Measurements from ENCODE around the gene CNGB1.

DNA sequence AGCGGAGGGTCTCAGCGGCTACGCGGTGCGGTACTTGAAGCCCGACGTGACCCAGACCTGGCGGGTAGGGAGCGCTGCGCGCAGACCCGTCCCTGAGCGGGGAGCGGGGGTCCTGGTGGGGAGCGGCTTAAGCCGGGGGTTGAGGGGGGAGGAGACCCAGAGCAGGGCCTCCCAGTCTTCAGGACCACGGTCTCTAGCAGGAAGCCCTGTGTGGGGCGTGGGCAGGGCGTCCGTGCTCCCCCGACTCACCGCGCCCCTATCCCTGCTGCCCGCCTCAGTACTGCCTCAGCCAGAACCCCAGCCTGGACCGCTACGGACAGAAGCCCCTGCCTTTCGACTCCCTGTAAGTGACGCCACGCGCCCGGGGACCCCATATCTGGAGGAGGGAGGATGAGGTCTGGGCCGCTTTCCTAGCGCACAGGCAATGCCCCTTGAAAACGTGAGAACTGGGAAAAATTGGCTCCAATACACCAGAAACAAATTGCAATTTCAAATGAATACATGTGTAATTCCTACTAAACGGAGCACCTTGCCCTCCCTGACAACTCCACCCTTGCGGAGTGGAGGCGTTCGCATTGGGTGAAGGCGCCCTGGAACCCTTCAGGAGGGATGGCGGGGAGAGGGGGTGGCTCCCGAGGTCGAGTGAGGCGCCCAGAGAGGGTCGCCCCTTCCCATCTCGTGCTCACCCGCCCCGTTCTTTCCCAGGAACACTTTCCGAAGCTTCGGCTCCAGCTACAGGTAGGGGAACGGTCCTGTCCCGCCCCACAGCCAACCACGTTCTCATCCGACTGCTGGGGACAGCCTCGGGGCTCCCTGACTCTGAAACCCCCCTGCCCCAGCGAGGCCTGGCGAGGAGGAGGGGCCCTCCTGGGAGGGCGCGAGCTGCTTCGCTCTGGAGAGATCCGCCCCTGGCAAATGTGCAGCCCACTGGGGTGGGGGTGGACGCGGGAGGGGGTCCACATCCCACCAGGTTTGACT, 14.6 kb upstream of the CNGB1 start:
- TF ChIP-seq, protein P1, sequence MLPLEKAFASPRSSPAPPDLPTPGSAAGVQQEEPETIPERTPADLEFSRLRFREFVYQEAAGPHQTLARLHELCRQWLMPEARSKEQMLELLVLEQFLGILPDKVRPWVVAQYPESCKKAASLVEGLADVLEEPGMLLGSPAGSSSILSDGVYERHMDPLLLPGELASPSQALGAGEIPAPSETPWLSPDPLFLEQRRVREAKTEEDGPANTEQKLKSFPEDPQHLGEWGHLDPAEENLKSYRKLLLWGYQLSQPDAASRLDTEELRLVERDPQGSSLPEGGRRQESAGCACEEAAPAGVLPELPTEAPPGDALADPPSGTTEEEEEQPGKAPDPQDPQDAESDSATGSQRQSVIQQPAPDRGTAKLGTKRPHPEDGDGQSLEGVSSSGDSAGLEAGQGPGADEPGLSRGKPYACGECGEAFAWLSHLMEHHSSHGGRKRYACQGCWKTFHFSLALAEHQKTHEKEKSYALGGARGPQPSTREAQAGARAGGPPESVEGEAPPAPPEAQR (CRISPR knock-in tag; IDR thresholded peaks at IDR 0.05) = no peak
- TF ChIP-seq, protein P2, sequence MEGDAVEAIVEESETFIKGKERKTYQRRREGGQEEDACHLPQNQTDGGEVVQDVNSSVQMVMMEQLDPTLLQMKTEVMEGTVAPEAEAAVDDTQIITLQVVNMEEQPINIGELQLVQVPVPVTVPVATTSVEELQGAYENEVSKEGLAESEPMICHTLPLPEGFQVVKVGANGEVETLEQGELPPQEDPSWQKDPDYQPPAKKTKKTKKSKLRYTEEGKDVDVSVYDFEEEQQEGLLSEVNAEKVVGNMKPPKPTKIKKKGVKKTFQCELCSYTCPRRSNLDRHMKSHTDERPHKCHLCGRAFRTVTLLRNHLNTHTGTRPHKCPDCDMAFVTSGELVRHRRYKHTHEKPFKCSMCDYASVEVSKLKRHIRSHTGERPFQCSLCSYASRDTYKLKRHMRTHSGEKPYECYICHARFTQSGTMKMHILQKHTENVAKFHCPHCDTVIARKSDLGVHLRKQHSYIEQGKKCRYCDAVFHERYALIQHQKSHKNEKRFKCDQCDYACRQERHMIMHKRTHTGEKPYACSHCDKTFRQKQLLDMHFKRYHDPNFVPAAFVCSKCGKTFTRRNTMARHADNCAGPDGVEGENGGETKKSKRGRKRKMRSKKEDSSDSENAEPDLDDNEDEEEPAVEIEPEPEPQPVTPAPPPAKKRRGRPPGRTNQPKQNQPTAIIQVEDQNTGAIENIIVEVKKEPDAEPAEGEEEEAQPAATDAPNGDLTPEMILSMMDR (IDR thresholded peaks at IDR 0.05) = no peak
- TF ChIP-seq FOXJ3 (CRISPR knock-in tag; IDR thresholded peaks at IDR 0.05; ENCODE audit: borderline replicate concordance) (no peak), CREB1 (CRISPR knock-in tag; IDR thresholded peaks at IDR 0.05) (no peak), NR2C2 (CRISPR knock-in tag; IDR thresholded peaks at IDR 0.05) (no peak), ATF1 (CRISPR knock-in tag; IDR thresholded peaks at IDR 0.05) (no peak), JUN (CRISPR knock-in tag; IDR thresholded peaks at IDR 0.05) (no peak), ESRRA (CRISPR knock-in tag; IDR thresholded peaks at IDR 0.05; ENCODE audit: borderline replicate concordance) (no peak)
- TF ChIP-seq, protein P3, sequence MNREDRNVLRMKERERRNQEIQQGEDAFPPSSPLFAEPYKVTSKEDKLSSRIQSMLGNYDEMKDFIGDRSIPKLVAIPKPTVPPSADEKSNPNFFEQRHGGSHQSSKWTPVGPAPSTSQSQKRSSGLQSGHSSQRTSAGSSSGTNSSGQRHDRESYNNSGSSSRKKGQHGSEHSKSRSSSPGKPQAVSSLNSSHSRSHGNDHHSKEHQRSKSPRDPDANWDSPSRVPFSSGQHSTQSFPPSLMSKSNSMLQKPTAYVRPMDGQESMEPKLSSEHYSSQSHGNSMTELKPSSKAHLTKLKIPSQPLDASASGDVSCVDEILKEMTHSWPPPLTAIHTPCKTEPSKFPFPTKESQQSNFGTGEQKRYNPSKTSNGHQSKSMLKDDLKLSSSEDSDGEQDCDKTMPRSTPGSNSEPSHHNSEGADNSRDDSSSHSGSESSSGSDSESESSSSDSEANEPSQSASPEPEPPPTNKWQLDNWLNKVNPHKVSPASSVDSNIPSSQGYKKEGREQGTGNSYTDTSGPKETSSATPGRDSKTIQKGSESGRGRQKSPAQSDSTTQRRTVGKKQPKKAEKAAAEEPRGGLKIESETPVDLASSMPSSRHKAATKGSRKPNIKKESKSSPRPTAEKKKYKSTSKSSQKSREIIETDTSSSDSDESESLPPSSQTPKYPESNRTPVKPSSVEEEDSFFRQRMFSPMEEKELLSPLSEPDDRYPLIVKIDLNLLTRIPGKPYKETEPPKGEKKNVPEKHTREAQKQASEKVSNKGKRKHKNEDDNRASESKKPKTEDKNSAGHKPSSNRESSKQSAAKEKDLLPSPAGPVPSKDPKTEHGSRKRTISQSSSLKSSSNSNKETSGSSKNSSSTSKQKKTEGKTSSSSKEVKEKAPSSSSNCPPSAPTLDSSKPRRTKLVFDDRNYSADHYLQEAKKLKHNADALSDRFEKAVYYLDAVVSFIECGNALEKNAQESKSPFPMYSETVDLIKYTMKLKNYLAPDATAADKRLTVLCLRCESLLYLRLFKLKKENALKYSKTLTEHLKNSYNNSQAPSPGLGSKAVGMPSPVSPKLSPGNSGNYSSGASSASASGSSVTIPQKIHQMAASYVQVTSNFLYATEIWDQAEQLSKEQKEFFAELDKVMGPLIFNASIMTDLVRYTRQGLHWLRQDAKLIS (CRISPR knock-in tag; IDR thresholded peaks at IDR 0.05; ENCODE audit: borderline replicate concordance) = no peak
- TF ChIP-seq, protein P4, sequence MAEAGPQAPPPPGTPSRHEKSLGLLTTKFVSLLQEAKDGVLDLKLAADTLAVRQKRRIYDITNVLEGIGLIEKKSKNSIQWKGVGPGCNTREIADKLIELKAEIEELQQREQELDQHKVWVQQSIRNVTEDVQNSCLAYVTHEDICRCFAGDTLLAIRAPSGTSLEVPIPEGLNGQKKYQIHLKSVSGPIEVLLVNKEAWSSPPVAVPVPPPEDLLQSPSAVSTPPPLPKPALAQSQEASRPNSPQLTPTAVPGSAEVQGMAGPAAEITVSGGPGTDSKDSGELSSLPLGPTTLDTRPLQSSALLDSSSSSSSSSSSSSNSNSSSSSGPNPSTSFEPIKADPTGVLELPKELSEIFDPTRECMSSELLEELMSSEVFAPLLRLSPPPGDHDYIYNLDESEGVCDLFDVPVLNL (CRISPR knock-in tag; IDR thresholded peaks at IDR 0.05; ENCODE audit: borderline replicate concordance, low read depth) = no peak
- TF ChIP-seq, protein P5, sequence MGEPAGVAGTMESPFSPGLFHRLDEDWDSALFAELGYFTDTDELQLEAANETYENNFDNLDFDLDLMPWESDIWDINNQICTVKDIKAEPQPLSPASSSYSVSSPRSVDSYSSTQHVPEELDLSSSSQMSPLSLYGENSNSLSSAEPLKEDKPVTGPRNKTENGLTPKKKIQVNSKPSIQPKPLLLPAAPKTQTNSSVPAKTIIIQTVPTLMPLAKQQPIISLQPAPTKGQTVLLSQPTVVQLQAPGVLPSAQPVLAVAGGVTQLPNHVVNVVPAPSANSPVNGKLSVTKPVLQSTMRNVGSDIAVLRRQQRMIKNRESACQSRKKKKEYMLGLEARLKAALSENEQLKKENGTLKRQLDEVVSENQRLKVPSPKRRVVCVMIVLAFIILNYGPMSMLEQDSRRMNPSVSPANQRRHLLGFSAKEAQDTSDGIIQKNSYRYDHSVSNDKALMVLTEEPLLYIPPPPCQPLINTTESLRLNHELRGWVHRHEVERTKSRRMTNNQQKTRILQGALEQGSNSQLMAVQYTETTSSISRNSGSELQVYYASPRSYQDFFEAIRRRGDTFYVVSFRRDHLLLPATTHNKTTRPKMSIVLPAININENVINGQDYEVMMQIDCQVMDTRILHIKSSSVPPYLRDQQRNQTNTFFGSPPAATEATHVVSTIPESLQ (CRISPR knock-in tag; IDR thresholded peaks at IDR 0.05) = no peak
- TF ChIP-seq, protein P6, sequence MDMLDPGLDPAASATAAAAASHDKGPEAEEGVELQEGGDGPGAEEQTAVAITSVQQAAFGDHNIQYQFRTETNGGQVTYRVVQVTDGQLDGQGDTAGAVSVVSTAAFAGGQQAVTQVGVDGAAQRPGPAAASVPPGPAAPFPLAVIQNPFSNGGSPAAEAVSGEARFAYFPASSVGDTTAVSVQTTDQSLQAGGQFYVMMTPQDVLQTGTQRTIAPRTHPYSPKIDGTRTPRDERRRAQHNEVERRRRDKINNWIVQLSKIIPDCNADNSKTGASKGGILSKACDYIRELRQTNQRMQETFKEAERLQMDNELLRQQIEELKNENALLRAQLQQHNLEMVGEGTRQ (CRISPR knock-in tag; IDR thresholded peaks at IDR 0.05) = no peak
- TF ChIP-seq, protein P7, sequence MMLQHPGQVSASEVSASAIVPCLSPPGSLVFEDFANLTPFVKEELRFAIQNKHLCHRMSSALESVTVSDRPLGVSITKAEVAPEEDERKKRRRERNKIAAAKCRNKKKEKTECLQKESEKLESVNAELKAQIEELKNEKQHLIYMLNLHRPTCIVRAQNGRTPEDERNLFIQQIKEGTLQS (CRISPR knock-in tag; conservative IDR thresholded peaks at IDR 0.05) = no peak
- TF ChIP-seq, protein P8, sequence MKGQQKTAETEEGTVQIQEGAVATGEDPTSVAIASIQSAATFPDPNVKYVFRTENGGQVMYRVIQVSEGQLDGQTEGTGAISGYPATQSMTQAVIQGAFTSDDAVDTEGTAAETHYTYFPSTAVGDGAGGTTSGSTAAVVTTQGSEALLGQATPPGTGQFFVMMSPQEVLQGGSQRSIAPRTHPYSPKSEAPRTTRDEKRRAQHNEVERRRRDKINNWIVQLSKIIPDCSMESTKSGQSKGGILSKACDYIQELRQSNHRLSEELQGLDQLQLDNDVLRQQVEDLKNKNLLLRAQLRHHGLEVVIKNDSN (CRISPR knock-in tag; IDR thresholded peaks at IDR 0.05) = no peak

Measured in WTC11 (cell line).